ENCODE measurements around the gene P2RX4.
"Not testable (repeated sequence)": the region's sequence is repeated elsewhere in the genome, so short reads cannot be mapped to it uniquely, and the experiment has no call there.

P2RX4 gene

DNA sequence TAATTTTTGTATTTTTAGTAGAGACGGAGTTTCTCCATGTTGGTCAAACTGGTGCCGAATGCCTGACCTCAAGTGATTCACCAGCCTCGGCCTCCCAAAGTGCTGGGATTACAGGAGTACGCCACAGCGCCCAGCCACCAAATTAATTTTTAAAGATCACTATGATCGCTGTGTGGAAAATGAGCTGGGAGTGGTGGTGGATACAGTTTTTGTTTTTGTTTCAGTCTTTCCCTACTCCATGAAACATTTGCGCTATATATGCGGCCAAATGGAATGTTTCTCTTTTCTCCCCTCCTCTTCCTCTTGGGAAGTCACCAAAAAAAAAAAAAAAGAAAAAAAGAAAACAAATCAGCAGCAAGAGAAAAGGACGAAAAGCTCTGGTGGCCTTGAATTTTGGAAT lies 20.8 kb upstream of the P2RX4 start:
- no peak for DNase-seq (ENCODE audit: low read depth in 2 of 2)

DNA sequence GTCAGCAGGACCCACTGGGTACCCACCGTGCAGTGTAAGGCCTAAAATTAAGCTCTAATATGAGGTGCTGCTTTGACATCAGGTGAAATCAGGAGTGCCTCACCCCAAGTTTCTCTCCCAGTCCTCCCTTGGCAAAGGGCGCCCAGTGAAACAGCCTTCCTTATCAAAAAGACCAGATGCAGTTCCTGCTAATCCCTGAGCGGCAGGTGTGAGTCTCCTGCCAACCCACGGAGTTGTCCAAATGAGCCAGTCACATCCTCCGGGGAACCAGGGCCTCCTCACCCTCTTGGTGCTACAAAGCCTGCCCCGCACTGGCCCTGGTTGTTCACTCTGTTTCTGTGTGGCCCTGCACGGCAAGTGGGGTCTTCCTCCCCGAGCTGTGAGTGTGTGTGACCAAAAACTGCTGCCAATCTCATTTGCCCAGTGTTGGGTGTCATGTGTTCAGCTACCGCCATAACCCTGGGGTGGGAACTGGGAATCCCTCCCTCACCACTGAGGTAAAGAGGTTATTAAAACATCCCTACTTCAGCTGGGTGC lies 20.2 kb upstream of the P2RX4 start:
- no peak for DNase-seq (ENCODE audit: low read depth in 2 of 2)

DNA sequence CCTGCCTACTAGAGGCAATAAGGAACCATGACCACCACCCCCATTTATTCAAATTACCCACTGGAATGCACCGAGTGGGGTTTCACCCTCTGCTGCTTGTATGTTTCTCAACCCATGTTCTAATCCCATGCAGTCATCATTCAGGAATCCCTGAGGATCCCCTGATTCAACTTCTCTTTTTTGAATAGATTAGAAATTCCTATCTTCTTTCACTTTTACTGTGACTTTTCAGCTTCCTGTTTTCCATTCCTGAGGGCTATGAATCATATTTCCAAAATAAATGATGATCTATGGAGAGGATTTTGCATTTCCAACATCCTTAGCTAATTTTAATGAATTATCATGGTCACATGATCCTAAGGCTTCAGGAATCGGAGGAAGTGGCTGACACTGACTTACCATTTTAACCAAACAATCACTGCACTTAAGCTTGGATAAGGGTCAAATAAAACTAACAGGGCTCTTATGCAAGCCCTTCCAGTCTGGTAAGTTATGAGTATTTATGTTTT lies 19.4 kb upstream of the P2RX4 start:
- no peak for DNase-seq (ENCODE audit: low read depth in 2 of 2)

DNA sequence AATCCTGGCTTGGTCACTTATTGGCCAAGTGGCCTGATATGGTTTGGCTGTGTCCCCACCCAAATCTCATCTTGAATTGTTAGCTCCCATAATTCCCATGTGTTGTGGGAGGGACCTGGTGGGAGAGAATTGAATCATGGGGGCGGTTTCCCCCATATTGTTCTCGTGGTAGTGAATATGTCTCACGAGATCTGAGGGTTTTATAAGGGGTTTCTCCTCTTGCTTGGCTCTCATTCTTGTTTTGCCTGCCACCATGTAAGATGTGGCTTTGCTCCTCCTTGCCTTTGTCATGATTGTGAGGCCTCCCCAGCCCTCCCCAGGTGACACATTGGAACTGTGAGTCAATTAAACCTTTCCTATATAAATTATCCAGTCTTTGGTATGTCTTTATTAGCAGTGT lies 18.8 kb upstream of the P2RX4 start:
- DNase-seq (ENCODE audit: low read depth in 2 of 2) = no peak

DNA sequence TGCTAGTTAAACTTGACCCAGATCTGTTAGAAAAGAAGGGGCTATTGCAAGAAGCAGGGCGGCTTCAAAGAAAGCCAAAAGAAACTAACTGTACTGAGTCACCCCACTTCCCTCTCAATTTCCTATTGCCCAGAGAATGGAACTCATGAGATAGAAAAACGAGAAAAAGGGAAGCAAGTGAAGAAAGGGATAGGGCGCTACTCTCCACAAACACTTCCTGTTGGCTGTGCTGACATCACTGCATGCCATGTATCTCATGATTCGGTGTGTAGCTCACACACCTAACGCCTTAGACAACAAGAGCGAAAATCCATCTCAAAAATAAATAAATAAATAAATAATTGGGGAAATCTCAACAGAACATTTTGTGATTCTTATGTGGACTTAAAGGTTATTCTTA lies 13.0 kb upstream of the P2RX4 start:
- no peak for DNase-seq (ENCODE audit: low read depth in 2 of 2)

DNA sequence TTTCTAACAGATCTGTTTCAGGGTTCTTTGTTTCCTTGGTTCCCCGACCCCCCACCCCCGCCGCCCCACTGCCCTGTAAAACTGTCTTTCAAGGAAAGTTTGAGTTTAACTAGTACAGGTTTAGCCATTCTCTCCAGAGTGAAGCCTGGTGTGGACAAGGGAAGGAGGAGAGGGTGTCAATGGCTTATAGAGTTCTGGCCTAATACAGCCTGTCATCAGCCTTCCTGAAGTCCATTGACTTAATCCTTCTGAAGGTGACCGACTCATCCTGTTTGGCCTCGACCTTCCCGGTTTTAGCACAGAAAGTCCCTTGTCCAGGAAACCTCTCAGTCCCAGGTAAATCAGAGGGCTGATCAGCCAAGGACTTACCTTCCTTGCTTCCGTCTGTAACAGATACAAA lies 11.0 kb upstream of the P2RX4 start:
- no peak for DNase-seq (ENCODE audit: low read depth in 2 of 2)

DNA sequence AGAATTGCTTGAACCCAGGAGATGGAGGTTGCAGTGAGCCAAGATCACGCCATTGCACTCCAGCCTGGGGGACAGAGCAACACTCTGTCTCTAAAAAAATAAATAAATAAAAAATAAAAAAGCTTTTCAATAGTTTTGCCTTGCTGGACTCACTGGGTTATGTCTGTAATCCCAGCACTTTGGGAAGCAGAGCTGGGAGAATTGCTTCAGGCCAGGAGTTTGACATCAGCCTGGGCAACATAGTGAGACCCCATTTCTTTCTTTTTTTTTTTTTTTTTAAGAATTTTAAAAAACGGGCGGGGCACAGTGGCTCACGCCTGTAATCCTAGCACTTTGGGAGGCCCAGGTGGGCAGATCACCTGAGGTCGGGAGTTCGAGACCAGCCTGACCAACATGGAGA lies 8.8 kb upstream of the P2RX4 start:
- not testable (repeated sequence) for DNase-seq (ENCODE audit: low read depth in 2 of 2)

DNA sequence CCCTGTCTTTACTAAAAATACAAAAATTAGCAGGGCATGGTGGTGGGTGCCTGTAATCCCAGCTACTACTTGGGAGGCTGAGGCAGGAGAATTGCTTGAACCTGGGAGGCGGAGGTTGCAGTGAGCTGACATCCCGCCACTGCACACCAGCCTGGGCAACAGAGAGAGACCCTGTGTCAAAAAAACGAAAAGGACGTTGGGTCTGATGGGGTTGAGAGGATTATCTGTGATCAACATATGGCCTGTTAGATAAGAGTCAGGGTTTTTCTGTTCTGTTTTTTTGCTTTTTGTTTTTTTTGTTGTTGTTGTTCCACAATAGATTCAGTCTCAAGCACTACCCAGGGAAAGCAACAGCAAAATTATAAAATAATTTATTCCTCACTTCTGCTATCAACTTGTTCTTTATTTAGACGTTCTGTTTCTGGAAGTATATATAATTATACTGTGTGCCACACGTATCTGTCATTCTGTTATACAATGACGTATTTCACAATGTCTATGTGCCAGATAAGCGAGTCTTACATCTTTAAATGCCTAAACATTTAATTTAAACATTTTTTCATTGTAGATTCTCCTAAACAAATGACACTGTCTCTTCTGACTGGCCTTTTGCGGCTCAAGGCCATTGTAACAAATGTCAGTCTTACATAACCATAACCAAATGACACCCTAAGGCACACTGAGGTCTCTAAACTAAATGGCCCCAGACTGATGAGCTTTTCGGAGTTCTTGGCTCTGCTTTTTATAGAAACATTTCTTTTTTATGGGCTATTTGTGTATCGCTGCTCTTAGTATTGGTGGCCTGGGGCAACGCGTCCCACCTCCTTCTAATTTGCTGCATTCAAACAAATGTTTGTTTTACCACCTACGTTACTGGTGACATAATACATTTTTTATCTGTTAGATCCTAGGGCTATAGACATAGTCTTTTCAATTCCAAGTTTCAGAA lies 7.2 kb upstream of the P2RX4 start:
- DNase-seq (ENCODE audit: low read depth in 2 of 2) = no peak

DNA sequence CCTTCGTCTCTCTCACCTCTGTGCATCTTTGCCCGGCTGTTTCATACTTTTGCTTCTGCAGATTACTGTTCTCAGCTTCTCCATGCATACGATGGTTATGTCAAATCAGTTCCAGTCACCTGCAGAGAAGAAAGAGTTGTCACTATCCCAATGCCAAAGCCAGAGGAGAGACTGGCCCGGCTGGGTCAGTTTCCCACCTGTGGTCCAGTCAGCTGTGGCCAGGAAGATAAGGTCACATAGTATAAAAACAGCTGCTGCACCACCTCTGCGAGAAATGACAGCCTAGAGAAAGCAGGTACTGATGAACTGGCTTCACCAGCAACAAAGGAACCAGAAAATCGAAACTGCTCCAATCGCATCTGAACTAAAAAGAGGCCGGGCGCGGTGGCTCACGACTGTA lies 6.4 kb upstream of the P2RX4 start:
- no peak for DNase-seq (ENCODE audit: low read depth in 2 of 2)

DNA sequence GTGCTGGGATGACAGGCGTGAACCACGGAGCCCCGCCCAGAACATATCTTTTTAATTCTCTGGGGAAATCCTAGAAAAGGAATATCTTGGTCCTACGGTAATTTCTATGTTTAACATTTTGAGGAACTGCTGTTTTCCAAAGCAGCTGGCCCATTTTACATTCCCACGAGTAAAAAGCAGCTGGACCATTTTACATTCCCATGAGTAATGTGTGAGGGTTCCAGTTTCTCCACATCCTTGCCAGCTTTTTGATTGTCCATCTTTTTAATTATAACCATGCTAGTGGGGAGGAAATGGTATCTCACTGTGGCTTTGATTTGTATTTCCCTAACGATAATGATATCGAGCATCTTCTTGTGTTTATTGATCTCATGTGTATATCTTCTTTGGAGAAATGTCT lies 4.4 kb upstream of the P2RX4 start:
- DNase-seq (ENCODE audit: low read depth in 2 of 2) = no peak

DNA sequence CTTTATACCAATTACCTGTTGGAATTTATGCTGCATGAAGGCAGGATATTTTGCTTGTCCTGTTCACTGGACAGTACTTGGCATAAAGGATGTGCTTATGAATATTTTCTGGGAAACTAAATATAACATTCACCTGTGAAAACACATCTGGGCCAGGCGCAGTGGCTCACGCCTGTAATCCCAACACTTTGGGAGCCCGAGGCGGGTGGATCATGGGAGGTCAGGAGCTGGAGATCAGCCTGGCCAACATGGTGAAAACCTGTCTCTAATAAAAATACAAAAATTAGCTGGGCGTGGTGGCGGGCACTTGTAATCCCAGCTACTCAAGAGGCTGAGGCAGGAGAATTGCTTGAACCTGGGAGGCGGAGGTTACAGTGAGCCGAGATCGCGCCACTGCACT lies 1.4 kb upstream of the P2RX4 start:
- DNase-seq (ENCODE audit: low read depth in 2 of 2) = not testable (repeated sequence)

DNA sequence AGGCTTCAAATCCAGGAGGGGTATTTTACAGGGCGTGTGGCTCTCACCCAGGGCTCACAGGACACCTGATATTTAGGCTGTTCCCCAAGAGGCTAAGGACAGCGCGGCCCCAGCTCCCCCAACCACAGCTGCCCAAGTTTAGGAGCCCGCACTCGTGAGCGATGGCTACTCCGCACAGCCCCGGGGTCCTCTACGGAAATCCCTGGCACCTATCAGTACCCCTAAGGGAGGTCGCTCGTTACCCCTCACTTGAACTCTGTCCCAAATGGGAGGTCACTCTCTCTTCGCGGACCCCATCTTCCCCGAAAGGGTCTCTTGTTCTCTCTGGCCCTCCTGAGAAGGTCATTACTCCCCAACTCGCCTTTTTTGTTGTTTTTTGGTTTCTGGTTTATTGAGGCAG lies 708 bp upstream of the P2RX4 start:
- no peak for DNase-seq (ENCODE audit: low read depth in 2 of 2)

DNA sequence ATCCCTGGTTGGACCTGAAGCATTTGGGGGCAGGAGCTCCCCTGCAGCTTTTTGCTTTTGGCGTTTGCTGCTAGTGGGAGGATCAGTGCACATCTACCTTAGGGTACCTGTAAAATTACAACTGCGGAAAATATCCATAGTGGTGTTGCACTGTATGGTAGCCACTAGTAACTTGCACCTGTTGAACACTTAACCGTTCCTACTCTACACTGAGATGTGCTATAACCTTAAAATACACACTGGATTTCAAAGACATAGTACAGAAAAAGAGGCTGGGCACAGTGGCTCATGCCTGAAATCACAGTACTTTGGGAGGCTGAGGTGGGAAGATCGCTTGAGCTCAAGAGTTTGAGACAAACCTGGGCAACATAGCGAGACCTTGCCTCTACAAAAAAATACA lies 2.9 kb downstream of the P2RX4 start:
- no peak for DNase-seq (ENCODE audit: low read depth in 2 of 2)

DNA sequence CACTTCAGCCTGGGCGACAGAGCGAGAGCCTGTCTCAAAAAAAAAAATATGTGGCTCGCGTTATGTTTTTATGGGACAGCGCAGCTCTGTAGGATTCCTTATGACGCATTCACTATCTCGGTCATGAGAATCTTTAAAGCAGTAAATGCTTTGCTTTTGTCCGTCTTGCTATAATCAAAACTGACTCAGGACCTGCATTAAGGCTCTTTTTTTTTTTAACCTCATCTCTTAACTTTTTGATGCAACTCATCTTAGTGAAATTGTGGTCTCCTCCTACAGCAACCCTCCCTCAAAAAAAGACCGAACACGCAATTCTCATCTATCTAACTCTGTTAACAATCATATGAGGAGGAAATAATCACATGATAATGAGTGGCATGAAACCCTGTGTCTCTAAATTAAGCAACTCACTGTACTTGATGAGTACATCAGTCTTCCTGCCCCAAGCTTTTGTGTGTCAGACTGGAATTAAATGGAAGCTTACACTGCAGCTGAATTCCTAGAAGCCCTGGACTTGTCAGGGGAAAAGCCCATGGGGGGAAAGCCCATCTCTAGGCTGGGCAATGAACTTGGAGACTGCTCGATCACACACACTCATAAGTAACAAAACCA lies 4.3 kb downstream of the P2RX4 start:
- no peak for DNase-seq (ENCODE audit: low read depth in 2 of 2)

DNA sequence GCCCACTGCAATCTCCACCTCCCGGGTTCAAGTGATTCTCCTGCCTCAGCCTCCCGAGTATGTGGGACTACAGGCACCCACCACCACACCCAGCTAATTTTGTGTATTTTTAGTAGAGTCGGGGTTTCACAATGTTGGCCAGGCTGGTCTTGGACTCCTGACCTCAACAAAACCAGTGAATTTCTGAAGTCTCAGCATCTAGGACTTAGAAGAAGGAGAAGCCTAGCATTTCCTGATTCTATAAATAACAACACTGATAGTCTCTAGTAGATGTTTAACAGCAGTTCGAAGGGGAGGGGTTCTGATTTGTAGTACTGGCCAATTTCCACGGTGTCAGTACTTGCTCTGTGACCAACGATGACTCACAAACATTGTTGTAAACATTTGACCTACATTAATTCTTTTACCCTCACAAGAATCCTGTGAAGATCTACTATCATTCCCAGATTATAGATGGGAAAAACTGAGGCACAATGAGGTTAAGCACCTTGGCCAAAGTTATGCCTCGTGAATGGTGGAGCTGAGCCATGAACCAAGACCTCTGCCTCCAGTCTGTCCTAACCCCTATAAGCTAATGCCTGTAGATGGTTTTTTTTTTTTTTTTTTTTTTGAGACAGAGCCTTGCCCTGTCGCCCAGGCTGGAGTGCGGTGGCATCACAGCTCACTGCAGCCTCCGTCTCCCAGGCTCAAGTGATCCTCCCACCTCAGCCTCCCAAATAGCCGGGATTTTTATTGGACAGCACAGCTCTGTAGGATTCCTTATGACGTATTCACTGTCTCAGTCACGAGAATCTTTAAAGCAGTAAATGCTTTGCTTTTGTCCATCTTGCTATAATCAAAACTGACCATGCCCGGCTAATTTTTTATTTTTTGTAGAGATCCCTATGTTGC lies 5.2 kb downstream of the P2RX4 start:
- DNase-seq (ENCODE audit: low read depth in 2 of 2) = no peak

DNA sequence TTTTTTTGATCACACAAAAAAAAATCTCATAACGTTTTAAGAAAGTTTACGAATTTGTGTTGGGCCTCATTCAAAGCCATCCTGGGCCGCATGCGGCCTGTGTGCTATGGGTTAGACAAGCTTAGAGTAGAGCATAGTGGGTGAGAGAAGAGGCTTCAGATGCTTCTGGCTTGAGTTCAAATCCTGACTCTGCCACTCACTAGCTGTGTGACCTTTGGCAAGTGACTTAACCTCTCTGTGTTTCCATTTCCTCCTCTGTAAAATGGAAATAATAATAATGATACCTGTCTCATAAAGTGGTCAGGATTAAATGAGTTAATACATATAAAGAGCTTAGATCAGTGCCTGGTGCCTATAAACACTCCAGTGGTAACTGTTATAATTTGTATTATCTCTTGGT lies 6.2 kb downstream of the P2RX4 start:
- DNase-seq (ENCODE audit: low read depth in 2 of 2) = no peak

DNA sequence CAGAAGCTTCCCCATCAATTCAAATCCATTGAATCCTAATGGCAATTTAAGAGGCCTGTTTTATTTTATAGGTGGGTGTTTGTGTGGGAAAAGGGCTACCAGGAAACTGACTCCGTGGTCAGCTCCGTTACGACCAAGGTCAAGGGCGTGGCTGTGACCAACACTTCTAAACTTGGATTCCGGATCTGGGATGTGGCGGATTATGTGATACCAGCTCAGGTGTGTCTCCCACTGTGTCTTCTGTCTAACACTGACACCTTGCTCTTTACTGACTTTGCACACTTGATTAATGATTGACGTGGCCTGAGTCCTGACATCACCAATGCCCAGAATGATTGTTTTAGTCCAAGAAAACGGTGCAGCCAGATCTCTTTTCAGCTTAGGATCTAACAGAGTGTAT lies 7.1 kb downstream of the P2RX4 start:
- DNase-seq (ENCODE audit: low read depth in 2 of 2) = no peak

DNA sequence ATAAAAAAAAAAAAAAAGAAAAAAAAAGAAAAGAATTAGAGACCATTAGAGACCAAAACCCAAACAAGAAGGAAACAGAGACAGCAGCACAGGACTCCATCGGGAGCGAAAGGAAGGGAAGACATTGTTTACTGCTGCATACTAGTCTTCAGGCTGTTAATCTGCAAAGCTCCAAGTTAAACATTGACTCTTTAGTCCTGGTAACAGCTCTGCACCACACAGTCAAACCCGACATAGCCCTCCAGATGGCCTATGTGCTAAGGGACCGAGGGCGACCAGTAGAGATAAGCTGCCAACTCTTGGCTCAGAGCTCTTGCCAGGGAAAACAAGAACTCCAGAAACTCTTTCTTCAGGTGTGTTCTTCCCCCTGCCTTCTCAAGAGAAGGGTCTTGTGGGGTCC lies 7.8 kb downstream of the P2RX4 start:
- DNase-seq (ENCODE audit: low read depth in 2 of 2) = no peak

DNA sequence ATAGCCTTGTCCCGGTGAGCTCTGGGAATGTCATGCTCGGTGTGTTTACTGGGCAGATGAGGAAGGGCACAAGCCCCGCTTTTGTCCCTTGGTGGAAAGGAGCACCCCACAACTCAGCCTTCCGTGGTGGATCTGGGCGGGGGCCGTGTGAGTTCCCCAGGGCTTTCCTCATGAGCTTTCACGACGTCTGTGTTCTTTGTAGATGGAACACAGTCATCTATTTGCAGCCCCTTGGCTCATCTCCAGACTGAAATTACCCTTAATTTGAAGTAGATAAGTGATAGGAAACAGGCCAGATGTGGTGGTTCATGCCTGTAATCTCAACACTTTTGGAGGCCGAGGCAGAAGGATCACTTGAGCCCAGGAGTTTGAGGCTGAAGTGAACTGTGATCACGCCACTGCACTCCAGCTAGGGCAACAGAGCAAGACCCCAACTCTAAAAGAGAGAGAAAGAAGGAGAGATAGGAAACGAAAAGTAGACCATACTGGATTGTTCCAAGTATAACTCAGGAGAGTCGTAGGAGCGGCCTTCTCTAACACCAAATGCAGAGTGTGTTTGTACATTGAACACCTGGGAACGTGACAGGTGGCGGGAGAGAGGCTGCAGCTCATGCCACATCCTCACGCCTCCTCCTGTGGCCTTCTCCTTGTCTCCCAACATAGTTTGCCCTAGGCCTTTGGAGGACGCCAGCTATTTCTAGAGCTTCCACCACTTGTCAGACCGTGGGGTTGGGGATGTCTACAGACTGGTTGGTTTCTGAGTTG lies 8.8 kb downstream of the P2RX4 start:
- DNase-seq (ENCODE audit: low read depth in 2 of 2) = no peak

DNA sequence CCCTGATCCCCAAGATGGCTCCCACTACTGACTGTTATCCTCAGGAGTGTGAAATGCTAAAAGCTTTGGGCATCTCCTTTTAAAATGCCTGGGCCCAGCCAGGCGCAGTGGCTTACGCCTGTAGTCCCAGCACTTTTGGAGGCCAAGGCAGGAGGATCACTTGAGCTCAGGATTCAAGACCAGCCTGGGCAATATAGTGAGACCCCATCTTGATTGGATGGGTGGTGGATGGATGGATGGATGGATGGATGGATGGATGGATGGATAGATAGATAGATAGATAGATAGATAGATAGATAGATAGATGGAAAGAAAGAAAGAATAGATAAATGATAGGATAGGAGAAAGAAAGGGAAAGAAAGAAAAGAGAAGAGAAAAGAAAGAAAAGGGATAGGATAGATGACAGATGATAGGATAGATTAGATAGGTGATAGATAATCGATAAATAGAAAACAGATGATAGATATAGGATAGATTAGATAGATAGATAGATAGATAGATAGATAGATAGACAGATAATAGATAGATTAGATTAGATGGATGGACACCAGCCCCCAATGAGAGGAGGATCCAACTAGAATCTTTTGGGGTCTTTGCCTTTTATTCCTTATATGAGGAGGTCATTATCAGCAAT lies 9.5 kb downstream of the P2RX4 start:
- no peak for DNase-seq (ENCODE audit: low read depth in 2 of 2)

DNA sequence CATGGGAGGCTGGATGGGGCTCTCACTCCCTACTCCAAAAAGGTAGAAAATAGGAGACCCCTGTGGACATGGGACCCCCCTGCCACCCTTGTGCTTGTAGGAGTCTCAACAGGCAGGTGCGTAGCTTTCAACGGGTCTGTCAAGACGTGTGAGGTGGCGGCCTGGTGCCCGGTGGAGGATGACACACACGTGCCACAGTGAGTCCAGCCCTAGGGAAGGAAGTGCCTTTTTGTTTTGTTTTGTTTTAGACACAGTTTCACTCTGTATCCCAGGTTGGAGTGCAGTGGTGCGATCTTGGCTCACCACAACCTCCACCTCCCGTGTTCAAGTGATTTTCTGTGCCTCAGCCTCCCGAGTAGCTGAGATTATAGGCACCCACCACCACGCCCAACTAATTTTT lies 12.9 kb downstream of the P2RX4 start:
- DNase-seq (ENCODE audit: low read depth in 2 of 2) = no peak

Measured in activated CD8-positive, alpha-beta memory T cell treated with anti-CD3 and anti-CD28 coated beads for 4 hours (primary cell).